ENCODE measurements around the gene NTSR1.
A peak's percentile ranks its signal among the peaks of the same experiment; 100 is the strongest.

Gene NTSR1

GRCh38 chr20:62791301-62792181, 82.9 kb downstream of the NTSR1 start:
- peak; percentile 97 for DNase-seq

- no peak for DNase-seq
These were observed 83.7 kb downstream of the NTSR1 start for GRCh38 chr20:62792182-62792939.

- DNase-seq: no peak
These were observed 84.5 kb downstream of the NTSR1 start for GRCh38 chr20:62792940-62793756.

- DNase-seq: no peak
These were observed 85.0 kb downstream of the NTSR1 start for GRCh38 chr20:62793757-62794006.

GRCh38 chr20:62794007-62794724, 85.5 kb downstream of the NTSR1 start:
- peak; percentile 98 for DNase-seq

- peak; percentile 86 for DNase-seq
These were observed 86.6 kb downstream of the NTSR1 start for GRCh38 chr20:62795023-62795761.

- no peak for DNase-seq
These were observed 88.3 kb downstream of the NTSR1 start for GRCh38 chr20:62796699-62797491.

GRCh38 chr20:62797671-62798532, 89.3 kb downstream of the NTSR1 start:
- DNase-seq: no peak

GRCh38 chr20:62799036-62799435, 90.4 kb downstream of the NTSR1 start:
- DNase-seq: no peak

- no peak for DNase-seq
These were observed 90.8 kb downstream of the NTSR1 start for GRCh38 chr20:62799459-62799858.

- DNase-seq: no peak
These were observed 91.2 kb downstream of the NTSR1 start for GRCh38 chr20:62799873-62800272.

GRCh38 chr20:62800314-62801259, 92.0 kb downstream of the NTSR1 start:
- DNase-seq: no peak

GRCh38 chr20:62801284-62802010, 92.8 kb downstream of the NTSR1 start:
- no peak for DNase-seq

- no peak for DNase-seq
These were observed 93.5 kb downstream of the NTSR1 start for GRCh38 chr20:62802026-62802712.

GRCh38 chr20:62804021-62804626, 95.5 kb downstream of the NTSR1 start:
- peak; percentile 50 for DNase-seq

- peak; percentile 80 for DNase-seq
These were observed 96.1 kb downstream of the NTSR1 start, which contains the start of gene OGFR for GRCh38 chr20:62804627-62805154. OGFR (plus strand) TSS chr20:62804835; CDS start chr20:62804860, 25 bp downstream.
